IMR-90 (cell line): Measurements from ENCODE around the gene ATP11A. TPM values are rescaled to one million over a fixed set of nuclear protein-coding genes. Genes with fewer than 3 reads are reported as not detected.
A peak's percentile ranks its signal among the peaks of the same experiment; 100 is the strongest.

Experiments used
- ATAC-seq: fragments of 200-7000 bp; cut with Tn5 transposase; 2 replicates; pipeline ENCODE4 v1.9.1; 2020; ENCODE audit warnings: low read depth, mild to moderate bottlenecking, moderate library complexity
- BruUV-seq: library from RNA; stranded (reverse); fragments of 400-500 nt; replicated peaks from 2 replicates; lab custom pipeline; 2021; lab: Mats Ljungman, UMichigan
- CTCF ChIA-PET: fragments of 300-600 bp; formaldehyde crosslinking; extraction: SDS; loops from one replicate; lab custom pipeline; 2021; ENCODE audit warnings: antibody characterized with exemption; lab: Yijun Ruan, JAX
- POLR2A ChIA-PET: fragments of 300-600 bp; sonication (Branson Sonifier 250); formaldehyde crosslinking; loops from one replicate; lab custom pipeline; 2022; ENCODE audit warnings: antibody characterized with exemption; ENCODE audit not compliant: unreplicated experiment; lab: Charles Lee
- DNase-seq: peaks from one replicate; pipeline ENCODE4 v3.0.0; 2013
- H2AFZ ChIP-seq: replicated peaks from 2 replicates; pipeline ENCODE3; 2013; ENCODE audit warnings: low read length, mild to moderate bottlenecking; ENCODE audit not compliant: poor library complexity
- H2AK5ac ChIP-seq: 2 replicates; pipeline ENCODE4 v1.6.1; 2013; ENCODE audit warnings: low read depth, low read length, inconsistent platforms
- H2AK9ac ChIP-seq: replicated peaks from 2 replicates; pipeline ENCODE3; 2013; ENCODE audit warnings: mild to moderate bottlenecking, low read depth, low read length, moderate library complexity; ENCODE audit not compliant: poor library complexity
- H2BK120ac ChIP-seq: 2 replicates; pipeline ENCODE4 v1.6.1; 2013; ENCODE audit warnings: low read depth, low read length, inconsistent platforms
- H2BK15ac ChIP-seq: 3 replicates; pipeline ENCODE4 v1.6.1; 2013; ENCODE audit warnings: low read depth, low read length, inconsistent platforms
- H2BK20ac ChIP-seq: 2 replicates; pipeline ENCODE4 v1.6.1; 2013; ENCODE audit warnings: low read depth, mild to moderate bottlenecking, inconsistent platforms, low read length, moderate library complexity
- H2BK5ac ChIP-seq: 2 replicates; pipeline ENCODE4 v1.6.1; 2013; ENCODE audit warnings: mild to moderate bottlenecking, low read depth, low read length, inconsistent platforms; ENCODE audit not compliant: poor library complexity, severe bottlenecking
- H3K14ac ChIP-seq: replicated peaks from 2 replicates; pipeline ENCODE4 v1.6.1; 2013; ENCODE audit warnings: low read depth, low read length, inconsistent platforms
- H3K18ac ChIP-seq: 2 replicates; pipeline ENCODE4 v1.6.1; 2013; ENCODE audit warnings: low read depth, low read length, control low read depth
- H3K23ac ChIP-seq: 2 replicates; pipeline ENCODE4 v1.6.1; 2013; ENCODE audit warnings: low read depth, low read length, inconsistent platforms
- H3K27ac ChIP-seq: 2 replicates; pipeline ENCODE4 v1.5.1; 2013; ENCODE audit warnings: mild to moderate bottlenecking, control low read depth, low read length; ENCODE audit not compliant: insufficient read depth
- H3K27me3 ChIP-seq: 2 replicates; pipeline ENCODE4 v1.6.1; 2013; ENCODE audit warnings: low read length; ENCODE audit not compliant: control insufficient read depth, insufficient read depth
- H3K36me3 ChIP-seq: 2 replicates; pipeline ENCODE4 v1.6.1; 2013; ENCODE audit warnings: low read length, mixed read lengths; ENCODE audit not compliant: control insufficient read depth, insufficient read depth
- H3K4ac ChIP-seq: 2 replicates; pipeline ENCODE4 v1.6.1; 2013; ENCODE audit warnings: low read depth, low read length, inconsistent platforms
- H3K4me1 ChIP-seq: 2 replicates; pipeline ENCODE4 v1.6.1; 2013; ENCODE audit warnings: low read length, mixed read lengths; ENCODE audit not compliant: control insufficient read depth, insufficient read depth
- H3K4me2 ChIP-seq: 2 replicates; pipeline ENCODE4 v1.6.1; 2013; ENCODE audit warnings: low read depth, mild to moderate bottlenecking, control low read depth, low read length, moderate library complexity
- H3K4me3 ChIP-seq: 2 replicates; pipeline ENCODE4 v1.5.1; 2013; ENCODE audit warnings: low read depth, mild to moderate bottlenecking, control low read depth, low read length, moderate library complexity; ENCODE audit not compliant: insufficient read depth
- H3K56ac ChIP-seq: 2 replicates; pipeline ENCODE4 v1.6.1; 2013; ENCODE audit warnings: low read length, inconsistent platforms; ENCODE audit not compliant: insufficient read depth; ENCODE audit errors: extremely low read depth
- H3K79me1 ChIP-seq, 2 experiments: 2 replicates each; pipeline ENCODE4 v1.6.1; 2013; ENCODE audit warnings: low read length in 2 of 2, inconsistent platforms in 1 of 2, low read depth in 1 of 2
- H3K9ac ChIP-seq: 2 replicates; pipeline ENCODE4 v1.6.1; 2013; ENCODE audit warnings: low read depth, low read length, control low read depth
- H3K9me1 ChIP-seq: 2 replicates; pipeline ENCODE4 v1.6.1; 2013; ENCODE audit warnings: low read length, inconsistent platforms; ENCODE audit not compliant: insufficient read depth
- H3K9me3 ChIP-seq: 2 replicates; pipeline ENCODE4 v1.6.1; 2013; ENCODE audit warnings: low read length; ENCODE audit not compliant: control insufficient read depth, insufficient read depth
- H4K20me1 ChIP-seq: 2 replicates; pipeline ENCODE4 v1.6.1; 2013; ENCODE audit warnings: low read length, inconsistent platforms; ENCODE audit not compliant: insufficient read depth
- H4K5ac ChIP-seq: 2 replicates; pipeline ENCODE4 v1.6.1; 2013; ENCODE audit warnings: mild to moderate bottlenecking, low read depth, low read length, control low read depth
- H4K8ac ChIP-seq, 2 experiments: 2 replicates each; pipeline ENCODE4 v1.6.1; 2013; ENCODE audit warnings: low read depth in 2 of 2, low read length in 2 of 2, control low read depth in 1 of 2, inconsistent platforms in 1 of 2
- H4K91ac ChIP-seq: 2 replicates; pipeline ENCODE4 v1.6.1; 2013; ENCODE audit warnings: low read depth, low read length, inconsistent platforms; ENCODE audit not compliant: insufficient read depth
- BHLHE40 ChIP-seq: fragments of 150-350 bp; IDR thresholded peaks from 2 replicates; pipeline ENCODE4 v1.6.1; 2016; ENCODE audit warnings: mild to moderate bottlenecking, low read depth, low read length
- FOS ChIP-seq: fragments of 150-350 bp; IDR thresholded peaks from 2 replicates; pipeline ENCODE4 v1.6.1; 2016; ENCODE audit warnings: low read depth, low read length
- RAD21 ChIP-seq: IDR thresholded peaks from 2 replicates; pipeline ENCODE4 v1.6.1; 2012; ENCODE audit warnings: low read length, improper control_type of control experiment
- WGBS, 2 experiments: methylation state at CpG; one replicate each; pipeline versions ENCODE4 v1.1.5 to v1.1.7; 2013; ENCODE audit warnings: missing lambda C conversion rate in 2 of 2; ENCODE audit not compliant: insufficient read length in 1 of 2; ENCODE audit errors: extremely low coverage in 2 of 2; 5-methylcytosine and 5-hydroxymethylcytosine counted together
- dilution Hi-C: fragments of 300-500 bp; cut with HindIII; formaldehyde crosslinking; loops from one replicate; pipeline ENCODE4 v1.14.3; 2018; ENCODE audit warnings: low sequenced_read_pairs; ENCODE audit not compliant: unreplicated experiment
- in situ Hi-C: fragments of 300-500 bp; cut with MboI; formaldehyde crosslinking; loops from 3 replicates; pipeline ENCODE4 v1.14.3; 2019; ENCODE audit warnings: low sequenced_read_pairs, inconsistent platforms, mixed read lengths
- intact Hi-C: fragments of 100-400 bp; cut with micrococcal nuclease; formaldehyde crosslinking; loops from 2 replicates; pipeline ENCODE4 v1.10.0; 2022
- polyA plus RNA-seq, 3 experiments: library from polyadenylated mRNA; depleted of rRNA; stranded (reverse); fragments of >200 nt; gene quantifications; 2 replicates each; pipeline ENCODE4 v1.2.3, GENCODE V29; 2012; ENCODE audit warnings: low replicate concordance in 1 of 3
- total RNA-seq: library from RNA; depleted of rRNA; stranded (reverse); fragments of >200 nt; gene quantifications from 2 replicates; pipeline ENCODE4 v1.2.3, GENCODE V29; 2012
- TF ChIP-seq, protein P1 (sequence below): fragments of 150-350 bp; IDR thresholded peaks from 2 replicates; pipeline ENCODE4 v1.6.1; 2017; ENCODE audit warnings: mild to moderate bottlenecking, antibody characterized with exemption, low read length, low read depth

ATP11A gene
- total and polyA plus RNA-seq, 2 of the 4 experiments (the other 2 are of a cell fraction) = 8.4 to 12.0 TPM

GRCh38 chr13:112759827-112760226 lies 70.0 kb downstream of the ATP11A start:
- intact Hi-C loops (loop anchor here (1.0 to 5.0 kb wide), 2 partner anchors 16 to 68 kb away; partner anchors contain the start of gene ATP11A), dilution Hi-C loops (no loop called here), in situ Hi-C loops (no loop called here)
- peaks cover 12% of the 10 kb centered on the region; the same call in 1 of the 2 replicates for H4K20me1 ChIP-seq
- POLR2A ChIA-PET = no interaction called here
- H3K14ac ChIP-seq = no peak overlapping the region
- no peak overlapping the region for H2AFZ ChIP-seq
- WGBS, 2 experiments = no CpG with 5 or more reads among the region's 11 CpGs
- no peak overlapping the region for H4K91ac ChIP-seq
- H2AK9ac ChIP-seq = no peak overlapping the region
- H2BK120ac ChIP-seq = no peak overlapping the region
- H2BK5ac ChIP-seq = no peak overlapping the region
- no peak overlapping the region for H3K4me3 ChIP-seq
- no peak overlapping the region for H3K4me2 ChIP-seq
- H2BK15ac ChIP-seq = no peak overlapping the region
- CTCF ChIA-PET = no interaction called here
- no peaks in the 10 kb centered on the region for H3K27me3 ChIP-seq
- DNase-seq (no peak), ATAC-seq (no peak)
- peaks cover 14% of the 10 kb centered on the region for H3K4me1 ChIP-seq
- H2AK5ac ChIP-seq = no peak overlapping the region
- H3K9me3 ChIP-seq = no peaks in the 10 kb centered on the region
- no peak overlapping the region for H3K18ac ChIP-seq
- no peak overlapping the region for H3K4ac ChIP-seq
- H3K79me1 ChIP-seq = peaks cover 15 to 19% of the 10 kb centered on the region in 2 experiments; a peak in 3 of 4 replicates
- H2BK20ac ChIP-seq = no peak overlapping the region
- H4K5ac ChIP-seq = no peak overlapping the region
- H3K23ac ChIP-seq = no peak overlapping the region
- H4K8ac ChIP-seq = no peak overlapping the region
- H3K9ac ChIP-seq = no peak overlapping the region
- TF ChIP-seq, protein P1, sequence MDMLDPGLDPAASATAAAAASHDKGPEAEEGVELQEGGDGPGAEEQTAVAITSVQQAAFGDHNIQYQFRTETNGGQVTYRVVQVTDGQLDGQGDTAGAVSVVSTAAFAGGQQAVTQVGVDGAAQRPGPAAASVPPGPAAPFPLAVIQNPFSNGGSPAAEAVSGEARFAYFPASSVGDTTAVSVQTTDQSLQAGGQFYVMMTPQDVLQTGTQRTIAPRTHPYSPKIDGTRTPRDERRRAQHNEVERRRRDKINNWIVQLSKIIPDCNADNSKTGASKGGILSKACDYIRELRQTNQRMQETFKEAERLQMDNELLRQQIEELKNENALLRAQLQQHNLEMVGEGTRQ = no peak
- TF ChIP-seq RAD21 (no peak), BHLHE40 (peak; percentile 51), FOS (no peak)
- H3K36me3 ChIP-seq = no peaks in the 10 kb centered on the region; the same call in none of the 2 replicates
- no peak overlapping the region for H3K56ac ChIP-seq
- no peak overlapping the region for H3K27ac ChIP-seq
- BruUV-seq = no TSS peak
- peaks cover 6% of the 10 kb centered on the region; the same call in 1 of the 2 replicates for H3K9me1 ChIP-seq
